GM12878 (cell line): ENCODE measurements around the gene MSH2. TPM values are rescaled to one million over a fixed set of nuclear protein-coding genes. Genes with fewer than 3 reads are reported as not detected.

Source experiments
- ATAC-seq: fragments of 200-7000 bp; cut with Tn5 transposase; 3 replicates; pipeline ENCODE4 v1.9.1; 2020; ENCODE audit warnings: mild to moderate bottlenecking, moderate library complexity
- BruUV-seq: library from RNA; stranded (reverse); fragments of 400-500 nt; replicated peaks from 2 replicates; lab custom pipeline; 2021; lab: Mats Ljungman, UMichigan
- CTCF ChIA-PET: fragments of 300-600 bp; sonication (Branson Sonifier 250); formaldehyde crosslinking; extraction: SDS; loops from one replicate; lab custom pipeline; 2021; ENCODE audit warnings: inconsistent platforms; lab: Yijun Ruan, JAX
- POLR2A ChIA-PET: fragments of 350-600 bp; formaldehyde crosslinking; extraction: SDS; loops from one replicate; lab custom pipeline; 2021; ENCODE audit warnings: inconsistent platforms; lab: Charles Lee
- RAD21 ChIA-PET: fragments of 300-600 bp; sonication (Branson Sonifier 250); formaldehyde crosslinking; loops from one replicate; lab custom pipeline; 2023; ENCODE audit warnings: antibody characterized with exemption; ENCODE audit not compliant: unreplicated experiment; lab: Charles Lee
- SMC1A ChIA-PET: fragments of 300-600 bp; sonication (Branson Sonifier 250); formaldehyde crosslinking; loops from one replicate; lab custom pipeline; 2023; ENCODE audit not compliant: unreplicated experiment, uncharacterized antibody; lab: Charles Lee
- DNase-seq: peaks from one replicate; pipeline ENCODE4 v3.0.0-alpha.2; 2011; ENCODE audit warnings: low read depth, low spot score
- FAIRE-seq: peaks from 3 replicates; lab custom pipeline; 2011; peaks lifted over from hg19 to GRCh38; lab: Jason Lieb, UNC
- H2AFZ ChIP-seq: 2 replicates; pipeline ENCODE4 v1.6.0; 2011; ENCODE audit warnings: low read depth, low read length, control low read depth; ENCODE audit not compliant: control insufficient read depth
- H3K27ac ChIP-seq: 2 replicates; pipeline ENCODE4 v1.5.1; 2011; ENCODE audit warnings: control low read depth; ENCODE audit not compliant: control insufficient read depth, insufficient read depth
- H3K27me3 ChIP-seq, 2 experiments: replicated peaks in 1 of 2; 2 replicates each; pipeline versions ENCODE4 v1.6.0 to v1.6.1; 2011; ENCODE audit warnings: low read length in 1 of 2; ENCODE audit not compliant: control insufficient read depth in 2 of 2, insufficient read depth in 2 of 2
- H3K36me3 ChIP-seq, 2 experiments: 2 replicates each; pipeline ENCODE4 v1.5.1; 2011; ENCODE audit warnings: low read length in 1 of 2; ENCODE audit not compliant: control insufficient read depth in 2 of 2, insufficient read depth in 2 of 2
- H3K4me1 ChIP-seq: 2 replicates; pipeline ENCODE4 v1.6.1; 2011; ENCODE audit warnings: mild to moderate bottlenecking, low read length, moderate library complexity, mixed read lengths; ENCODE audit not compliant: control insufficient read depth, insufficient read depth
- H3K4me2 ChIP-seq: 2 replicates; pipeline ENCODE4 v1.6.0; 2011; ENCODE audit warnings: control low read depth; ENCODE audit not compliant: control insufficient read depth, insufficient read depth
- H3K4me3 ChIP-seq: fragments of 200-600 bp; sonication (generic); 2 replicates; pipeline ENCODE4 v1.5.1; 2016
- H3K79me2 ChIP-seq: 2 replicates; pipeline ENCODE4 v1.6.0; 2011; ENCODE audit warnings: low read length; ENCODE audit not compliant: control insufficient read depth, insufficient read depth
- H3K9ac ChIP-seq: 2 replicates; pipeline ENCODE4 v1.8.0; 2011; ENCODE audit warnings: low read length, control low read depth, mixed read lengths; ENCODE audit not compliant: control insufficient read depth, insufficient read depth
- H3K9me3 ChIP-seq: replicated peaks from 3 replicates; pipeline ENCODE4 v1.5.1; 2011; ENCODE audit warnings: mild to moderate bottlenecking, low read length; ENCODE audit not compliant: control insufficient read depth, insufficient read depth
- H4K20me1 ChIP-seq: 2 replicates; pipeline ENCODE4 v1.6.0; 2011; ENCODE audit not compliant: control insufficient read depth, insufficient read depth
- CBFB ChIP-seq: IDR thresholded peaks from 2 replicates; pipeline ENCODE4 v1.6.1; 2016; ENCODE audit warnings: antibody characterized with exemption, low read depth
- CBX3 ChIP-seq: fragments of 200-600 bp; sonication (generic); IDR thresholded peaks from 2 replicates; pipeline ENCODE4 v1.6.1; 2016; ENCODE audit warnings: low read depth, borderline replicate concordance
- CHD1 ChIP-seq: IDR thresholded peaks from 2 replicates; pipeline ENCODE4 v1.6.1; 2012; ENCODE audit warnings: low read depth, low read length, improper control_type of control experiment
- EP300 ChIP-seq, 2 experiments: fragments of 150-350 bp in 1 of 2; IDR thresholded peaks; 2 replicates each; pipeline ENCODE4 v1.6.1; 2011 to 2012; ENCODE audit warnings: low read depth in 2 of 2, low read length in 2 of 2, borderline replicate concordance in 1 of 2, improper control_type of control experiment in 1 of 2, inconsistent platforms in 1 of 2; ENCODE audit not compliant: control insufficient read depth in 1 of 2
- HDAC2 ChIP-seq: fragments of 200-600 bp; sonication (generic); IDR thresholded peaks from 2 replicates; pipeline ENCODE4 v1.6.1; 2017
- MEF2B ChIP-seq: fragments of 450-650 bp; IDR thresholded peaks from 2 replicates; pipeline ENCODE4 v1.6.1; 2018; ENCODE audit warnings: mild to moderate bottlenecking, moderate library complexity; ENCODE audit not compliant: partially characterized antibody, poor library complexity, severe bottlenecking
- MTA3 ChIP-seq: IDR thresholded peaks from 2 replicates; pipeline ENCODE4 v1.6.1; 2012; ENCODE audit warnings: low read length, inconsistent platforms, borderline replicate concordance
- RAD21 ChIP-seq: IDR thresholded peaks from 2 replicates; pipeline ENCODE4 v1.6.1; 2011; ENCODE audit warnings: mild to moderate bottlenecking, low read depth, low read length, moderate library complexity; ENCODE audit not compliant: insufficient read depth
- ZBTB11 ChIP-seq: fragments of 450-650 bp; formaldehyde crosslinking; IDR thresholded peaks from 2 replicates; pipeline ENCODE4 v1.5.0; 2022; ENCODE audit warnings: mild to moderate bottlenecking, missing genetic modification characterization
- WGBS: methylation state at CpG from one replicate; pipeline ENCODE4 v1.1.6; 2016; ENCODE audit warnings: low lambda C conversion rate; ENCODE audit not compliant: insufficient replicate concordance, insufficient coverage; ENCODE audit errors: missing lambda C conversion rate; 5-methylcytosine and 5-hydroxymethylcytosine counted together
- in situ Hi-C: fragments of 300-500 bp; cut with MboI; formaldehyde crosslinking; loops from 9 replicates; pipeline ENCODE4 v1.14.3; 2018; ENCODE audit warnings: mixed read lengths
- intact Hi-C: fragments of 100-400 bp; cut with micrococcal nuclease; formaldehyde crosslinking; loops from one replicate; pipeline ENCODE4 v1.14.2; 2022; ENCODE audit not compliant: unreplicated experiment
- polyA plus RNA-seq, 11 experiments: library from polyadenylated mRNA; depleted of rRNA in 4 of 11; unstranded in 6 of 11; stranded (reverse) in 5 of 11; fragments of >200 nt; fragmentation: Nextera tagmentation in 4 of 11; fragmentation: Illumina TruSeq in 1 of 11; extraction: Ambion mirVana in 4 of 11; extraction: Trizol in 1 of 11; gene quantifications; 1 replicate in 1 of 11; 2 replicates in 10 of 11; pipeline versions ENCODE4 v1.2.1 to v1.2.3, GENCODE V29; 2011 to 2016; ENCODE audit warnings: inconsistent platforms in 2 of 11, missing spikeins in 2 of 11, low read depth in 1 of 11
- total RNA-seq, 4 experiments: library from RNA; depleted of rRNA in 3 of 4; stranded (reverse); fragments of >200 nt in 3 of 4; fragmentation: Illumina TruSeq in 1 of 4; extraction: Trizol in 1 of 4; gene quantifications; 2 replicates each; pipeline versions ENCODE4 v1.2.1 to v1.2.3, GENCODE V29; 2013 to 2021
- TF ChIP-seq, protein P1 (sequence below): IDR thresholded peaks from 2 replicates; pipeline ENCODE4 v1.6.1; 2012; ENCODE audit warnings: low read depth, low read length, improper control_type of control experiment
- TF ChIP-seq, protein P2 (sequence below): fragments of 450-650 bp; IDR thresholded peaks from 2 replicates; pipeline ENCODE4 v1.6.1; 2016; ENCODE audit warnings: mild to moderate bottlenecking

MSH2 gene
- total and polyA plus RNA-seq, 10 of the 15 experiments (the other 5 are each of a cell fraction or from before 2014, with no cell fraction given) = 24.3 to 94.4 (median 55.5) TPM

DNA sequence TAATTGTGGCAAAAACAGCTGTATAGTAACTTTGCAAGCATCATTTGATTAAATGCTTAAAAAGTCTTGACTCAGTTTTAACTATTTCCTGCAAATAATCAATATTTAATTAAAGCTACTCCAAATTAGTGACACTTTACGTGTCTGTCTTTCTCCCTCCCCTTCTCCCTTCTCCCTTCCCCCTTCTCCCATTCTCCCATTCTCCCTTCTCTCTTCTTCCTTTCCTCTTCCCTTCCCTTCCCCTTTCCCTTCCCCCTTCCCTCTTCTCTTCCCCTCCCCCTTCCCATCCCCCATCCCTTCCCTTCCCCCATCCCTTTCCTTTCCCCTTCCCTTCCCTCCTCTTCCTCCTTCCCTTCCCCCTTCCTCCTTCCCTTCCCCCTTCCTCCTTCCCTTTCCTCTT lies 76.9 kb downstream of the MSH2 start:
- H3K36me3 ChIP-seq = no peaks in the 10 kb centered on the region; a peak in 2 of 4 replicates

DNA sequence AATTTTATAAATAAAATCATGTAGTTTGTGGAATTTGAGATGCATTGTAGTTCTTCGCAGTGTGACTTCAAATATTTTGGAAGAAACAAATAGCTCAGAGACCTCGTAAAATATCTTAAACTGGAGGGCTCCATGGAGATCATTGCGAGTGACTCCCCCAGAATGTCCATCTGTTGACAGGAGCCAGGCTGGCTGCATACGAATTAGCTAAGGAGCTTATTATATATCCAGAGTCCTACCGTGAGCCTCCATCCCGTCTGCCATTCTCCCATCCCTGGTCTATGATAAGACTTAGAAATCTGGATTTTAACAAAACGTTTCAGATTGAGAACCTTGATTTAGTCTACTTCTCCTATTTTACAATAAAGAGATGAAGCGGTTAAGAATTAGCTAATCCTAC lies 80.2 kb downstream of the MSH2 start:
- Histone ChIP-seq H2AFZ (no peak overlapping the region), H3K4me3 (no peak overlapping the region), H3K36me3 (no peaks in the 10 kb centered on the region), H3K4me1 (peaks cover 14% of the 10 kb centered on the region), H3K4me2 (no peak overlapping the region), H4K20me1 (no peaks in the 10 kb centered on the region), H3K9me3 (no peaks in the 10 kb centered on the region), H3K27ac (no peak overlapping the region), H3K9ac (no peak overlapping the region), H3K79me2 (no peaks in the 10 kb centered on the region), H3K27me3 (no peaks in the 10 kb centered on the region)
- ChIA-PET CTCF (interaction anchor here (1.4 kb wide), 2 partner anchors 95 to 148 kb away, joined by 5 read pairs; no protein-coding TSS in a partner anchor), SMC1A (interaction anchor here (0.9 to 1.3 kb wide), 3 partner anchors 11 to 284 kb away, joined by 3 to 6 read pairs (median 3); no protein-coding TSS in a partner anchor), RAD21 (interaction anchor here (1.2 kb wide), 1 partner anchor 284 kb away, joined by 5 read pairs; no protein-coding TSS in a partner anchor), POLR2A (no interaction called here)
- BruUV-seq = no TSS peak
- no peak for ATAC-seq
- WGBS = 92% methylated on average over 8 of the region's 8 CpGs
- in situ Hi-C loops (no loop called here), intact Hi-C loops (no loop called here)
- no peak for DNase-seq
- no peak for FAIRE-seq
- no peak for TF ChIP-seq MTA3
- TF ChIP-seq ZBTB11 (CRISPR knock-in tag) = no peak
- TF ChIP-seq, protein P1, sequence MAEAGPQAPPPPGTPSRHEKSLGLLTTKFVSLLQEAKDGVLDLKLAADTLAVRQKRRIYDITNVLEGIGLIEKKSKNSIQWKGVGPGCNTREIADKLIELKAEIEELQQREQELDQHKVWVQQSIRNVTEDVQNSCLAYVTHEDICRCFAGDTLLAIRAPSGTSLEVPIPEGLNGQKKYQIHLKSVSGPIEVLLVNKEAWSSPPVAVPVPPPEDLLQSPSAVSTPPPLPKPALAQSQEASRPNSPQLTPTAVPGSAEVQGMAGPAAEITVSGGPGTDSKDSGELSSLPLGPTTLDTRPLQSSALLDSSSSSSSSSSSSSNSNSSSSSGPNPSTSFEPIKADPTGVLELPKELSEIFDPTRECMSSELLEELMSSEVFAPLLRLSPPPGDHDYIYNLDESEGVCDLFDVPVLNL = no peak
- no peak for TF ChIP-seq CHD1
- TF ChIP-seq RAD21 = no peak
- no peak for TF ChIP-seq CBX3
- TF ChIP-seq EP300 (IDR thresholded peaks at IDR 0.05; ENCODE audit: borderline replicate concordance in 1 of 2, control insufficient read depth in 1 of 2, low read depth in 2 of 2, low read length in 2 of 2) = no peak
- TF ChIP-seq HDAC2 = no peak
- TF ChIP-seq MEF2B = no peak
- no peak for TF ChIP-seq CBFB

More for the DNA sequence above, 76.9 kb downstream of the MSH2 start:
- Histone ChIP-seq H3K9me3 (no peaks in the 10 kb centered on the region), H3K27me3 (no peaks in the 10 kb centered on the region), H2AFZ (no peak overlapping the region), H3K9ac (no peak overlapping the region), H3K4me3 (no peak overlapping the region), H3K4me1 (no peaks in the 10 kb centered on the region), H3K4me2 (no peak overlapping the region), H3K27ac (no peak overlapping the region), H4K20me1 (no peaks in the 10 kb centered on the region), H3K79me2 (no peaks in the 10 kb centered on the region)
- TF ChIP-seq, protein P2, sequence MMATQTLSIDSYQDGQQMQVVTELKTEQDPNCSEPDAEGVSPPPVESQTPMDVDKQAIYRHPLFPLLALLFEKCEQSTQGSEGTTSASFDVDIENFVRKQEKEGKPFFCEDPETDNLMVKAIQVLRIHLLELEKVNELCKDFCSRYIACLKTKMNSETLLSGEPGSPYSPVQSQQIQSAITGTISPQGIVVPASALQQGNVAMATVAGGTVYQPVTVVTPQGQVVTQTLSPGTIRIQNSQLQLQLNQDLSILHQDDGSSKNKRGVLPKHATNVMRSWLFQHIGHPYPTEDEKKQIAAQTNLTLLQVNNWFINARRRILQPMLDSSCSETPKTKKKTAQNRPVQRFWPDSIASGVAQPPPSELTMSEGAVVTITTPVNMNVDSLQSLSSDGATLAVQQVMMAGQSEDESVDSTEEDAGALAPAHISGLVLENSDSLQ = no peak
- ChIA-PET CTCF (no interaction called here), POLR2A (no interaction called here), RAD21 (no interaction called here), SMC1A (interaction anchor here (1.0 kb wide), 1 partner anchor 287 kb away, joined by 6 read pairs; no protein-coding TSS in a partner anchor)
- BruUV-seq = no TSS peak
- FAIRE-seq = no peak
- in situ Hi-C loops (no loop called here), intact Hi-C loops (no loop called here)
- no peak for ATAC-seq
- no peak for DNase-seq
- 94% methylated on average over 1 of the region's 1 CpG for WGBS
